A549 (cell line): ENCODE data around the gene TMEM117. TPM values are rescaled to one million over a fixed set of nuclear protein-coding genes. Genes with fewer than 3 reads are reported as not detected.
"Not testable (repeated sequence)": the region's sequence is repeated elsewhere in the genome, so short reads cannot be mapped to it uniquely, and the experiment has no call there.

Experiments used
- ATAC-seq, 2 experiments: fragments of 200-7000 bp in 1 of 2; fragments of >200 bp in 1 of 2; cut with Nextera tagmentation in 1 of 2; cut with Tn5 transposase in 1 of 2; 3 replicates each; pipeline versions ENCODE4 v1.8.0 to v1.9.1; 2018 to 2020; ENCODE audit warnings: mild to moderate bottlenecking in 1 of 2, moderate library complexity in 1 of 2
- CTCF ChIA-PET: fragments of 300-600 bp; sonication (Branson Sonifier 250); formaldehyde crosslinking; extraction: SDS; loops from one replicate; lab custom pipeline; 2021; ENCODE audit warnings: antibody characterized with exemption, inconsistent platforms; lab: Yijun Ruan, JAX
- POLR2A ChIA-PET: fragments of 350-600 bp; formaldehyde crosslinking; extraction: SDS; loops from one replicate; lab custom pipeline; 2021; ENCODE audit warnings: antibody characterized with exemption, inconsistent platforms; lab: Yijun Ruan, JAX
- DNase-seq, 2 experiments: peaks; one replicate each; pipeline versions ENCODE4 v3.0.0 to v3.0.0-alpha.2; 2011 to 2016; ENCODE audit warnings: low read depth in 1 of 2, low spot score in 1 of 2
- FAIRE-seq: peaks from 2 replicates; lab custom pipeline; 2011; peaks lifted over from hg19 to GRCh38; lab: Jason Lieb, UNC
- H3K27ac ChIP-seq, 2 experiments: fragments of >200 bp; sonication (Bioruptor Twin); formaldehyde crosslinking; 3 replicates each; pipeline ENCODE4 v1.5.1; 2016 to 2017
- H3K4me1 ChIP-seq: fragments of >200 bp; sonication (Bioruptor Twin); formaldehyde crosslinking; 3 replicates; pipeline ENCODE4 v1.6.1; 2016
- H3K4me2 ChIP-seq: fragments of >200 bp; sonication (Bioruptor Twin); formaldehyde crosslinking; 3 replicates; pipeline ENCODE4 v1.6.1; 2016
- H3K4me3 ChIP-seq: fragments of >200 bp; sonication (Bioruptor Twin); formaldehyde crosslinking; 3 replicates; pipeline ENCODE4 v1.5.1; 2016
- H3K9me3 ChIP-seq: fragments of >200 bp; sonication (Bioruptor Twin); formaldehyde crosslinking; 3 replicates; pipeline ENCODE4 v1.6.1; 2016
- BCL3 ChIP-seq: fragments of >200 bp; sonication (Bioruptor Twin); formaldehyde crosslinking; IDR thresholded peaks from 3 replicates; pipeline ENCODE4 v1.6.1; 2016
- CTCF ChIP-seq: fragments of >200 bp; sonication (Bioruptor Twin); formaldehyde crosslinking; IDR thresholded peaks from 3 replicates; pipeline ENCODE4 v1.5.1; 2016
- ELK1 ChIP-seq: fragments of 150-350 bp; IDR thresholded peaks from 2 replicates; pipeline ENCODE4 v1.6.1; 2014; ENCODE audit warnings: low read depth, mild to moderate bottlenecking, low read length
- FOSB ChIP-seq: fragments of 250-450 bp; sonication (Bioruptor Pico); IDR thresholded peaks from 2 replicates; pipeline ENCODE4 v1.5.0; 2020; ENCODE audit warnings: mild to moderate bottlenecking, moderate library complexity
- HEYL ChIP-seq: fragments of 250-450 bp; sonication (Bioruptor Pico); IDR thresholded peaks from 2 replicates; pipeline ENCODE4 v1.8.0; 2021; ENCODE audit warnings: mild to moderate bottlenecking, moderate library complexity
- HOXA7 ChIP-seq: fragments of 250-450 bp; sonication (Bioruptor Pico); IDR thresholded peaks from 2 replicates; pipeline ENCODE4 v1.5.0; 2020; ENCODE audit warnings: mild to moderate bottlenecking, moderate library complexity
- HOXB13 ChIP-seq: fragments of 250-450 bp; sonication (Bioruptor Pico); IDR thresholded peaks from 2 replicates; pipeline ENCODE4 v1.5.0; 2020; ENCODE audit warnings: low read depth, mild to moderate bottlenecking, moderate library complexity
- JUN ChIP-seq, 2 experiments: fragments of >200 bp; sonication (Bioruptor Twin); formaldehyde crosslinking; IDR thresholded peaks; 2 replicates in 1 of 2; 3 replicates in 1 of 2; pipeline ENCODE4 v1.6.1; 2016 to 2017
- JUNB ChIP-seq: fragments of >200 bp; sonication (Bioruptor Twin); formaldehyde crosslinking; IDR thresholded peaks from 2 replicates; pipeline ENCODE4 v1.6.1; 2016
- KDM1A ChIP-seq: fragments of 200-600 bp; sonication (generic); IDR thresholded peaks from 2 replicates; pipeline ENCODE4 v1.6.1; 2016; ENCODE audit warnings: low read depth, mild to moderate bottlenecking
- KDM5A ChIP-seq: fragments of 200-600 bp; sonication (generic); IDR thresholded peaks from 2 replicates; pipeline ENCODE4 v1.6.1; 2016; ENCODE audit warnings: antibody characterized with exemption, mild to moderate bottlenecking
- MYC ChIP-seq: IDR thresholded peaks from 2 replicates; pipeline ENCODE4 v1.6.1; 2012; ENCODE audit warnings: mild to moderate bottlenecking, inconsistent platforms, low read length, improper control_type of control experiment, borderline replicate concordance
- PBX3 ChIP-seq: IDR thresholded peaks from 2 replicates; pipeline ENCODE4 v1.6.1; 2012
- REST ChIP-seq: fragments of 200-600 bp; sonication (generic); IDR thresholded peaks from 2 replicates; pipeline ENCODE4 v1.6.1; 2016; ENCODE audit warnings: antibody characterized with exemption, mild to moderate bottlenecking, moderate library complexity
- SMC3 ChIP-seq: fragments of >200 bp; sonication (Bioruptor Twin); formaldehyde crosslinking; IDR thresholded peaks from 3 replicates; pipeline ENCODE4 v1.6.1; 2018; ENCODE audit warnings: inconsistent platforms
- SREBF2 ChIP-seq: fragments of 450-650 bp; IDR thresholded peaks from 2 replicates; pipeline ENCODE4 v1.6.1; 2014; ENCODE audit warnings: mild to moderate bottlenecking, moderate library complexity
- TP53 ChIP-seq: fragments of 250-450 bp; sonication (Bioruptor Pico); IDR thresholded peaks from 2 replicates; pipeline ENCODE4 v1.5.0; 2021; ENCODE audit warnings: mild to moderate bottlenecking, moderate library complexity
- ZC3H11A ChIP-seq: fragments of 450-650 bp; IDR thresholded peaks from 2 replicates; pipeline ENCODE4 v1.6.1; 2014; ENCODE audit warnings: antibody characterized with exemption, mild to moderate bottlenecking
- ZFP36 ChIP-seq: fragments of 450-650 bp; IDR thresholded peaks from 2 replicates; pipeline ENCODE4 v1.6.1; 2014; ENCODE audit warnings: borderline replicate concordance; ENCODE audit not compliant: partially characterized antibody
- WGBS: methylation state at CpG from one replicate; pipeline ENCODE4 v1.1.6; 2017; ENCODE audit errors: missing lambda C conversion rate; 5-methylcytosine and 5-hydroxymethylcytosine counted together
- polyA plus RNA-seq, 4 experiments: library from polyadenylated mRNA; depleted of rRNA in 3 of 4; stranded (reverse); fragments of >200 nt; fragmentation: RNase III in 1 of 4; extraction: RNeasy Plus Mini Kit Qiagen cat#74134 plus additional on column Dnase treatment in 1 of 4; gene quantifications; 2 replicates in 3 of 4; 3 replicates in 1 of 4; pipeline ENCODE4 v1.2.3, GENCODE V29; 2011 to 2017

The TMEM117 gene
- polyA plus RNA-seq, 2 of the 4 experiments (the other 2 are of a cell fraction) = 2.1 to 4.6 TPM

- FAIRE-seq (no peak), DNase-seq (no peak), ATAC-seq (no peak)
- H3K4me1 ChIP-seq = no peaks in the 10 kb centered on the region
- ChIA-PET CTCF (no interaction called here), POLR2A (no interaction called here)
- WGBS = 45% methylated on average over 5 of the region's 5 CpGs
- no peak for TF ChIP-seq HOXA7 (CRISPR knock-in tag)
- H3K4me3 ChIP-seq = no peak overlapping the region
- H3K27ac ChIP-seq = no peak overlapping the region
- no peak overlapping the region for H3K4me2 ChIP-seq
- H3K9me3 ChIP-seq = no peaks in the 10 kb centered on the region
Observed at GRCh38 chr12:44034906-44035305, 199.0 kb downstream of the TMEM117 start.

- WGBS = 67% methylated on average over 3 of the region's 7 CpGs
- ChIA-PET CTCF (no interaction called here), POLR2A (no interaction called here)
- FAIRE-seq (no peak), DNase-seq (no peak), ATAC-seq (no peak)
- Histone ChIP-seq H3K9me3 (no peaks in the 10 kb centered on the region), H3K4me1 (no peaks in the 10 kb centered on the region), H3K4me3 (no peak overlapping the region), H3K27ac (no peak overlapping the region), H3K4me2 (no peak overlapping the region)
- TF ChIP-seq REST (no peak), MYC (no peak), BCL3 (no peak), PBX3 (no peak), ELK1 (no peak), HEYL (CRISPR knock-in tag) (no peak), HOXB13 (no peak)
Observed at GRCh38 chr12:44036875-44037443, 201.1 kb downstream of the TMEM117 start.

- CTCF ChIA-PET = interaction anchor here (0.6 to 1.1 kb wide), 2 partner anchors 25 to 876 kb away, joined by 3 read pairs; no protein-coding TSS in a partner anchor
- Histone ChIP-seq H3K4me2 (no peak overlapping the region), H3K27ac (no peak overlapping the region), H3K4me3 (no peak overlapping the region)
- POLR2A ChIA-PET = no interaction called here
- no peak for DNase-seq
- WGBS = 56% methylated on average over 5 of the region's 5 CpGs
- no peak for FAIRE-seq
- no peak for TF ChIP-seq JUNB
- TF ChIP-seq HOXA7 (CRISPR knock-in tag) = no peak
- no peak for TF ChIP-seq KDM5A
- no peak for TF ChIP-seq SREBF2
- TF ChIP-seq TP53 (CRISPR knock-in tag) = no peak
- TF ChIP-seq HEYL (CRISPR knock-in tag) = no peak
- no peak for TF ChIP-seq FOSB (CRISPR knock-in tag)
- no peak for TF ChIP-seq KDM1A
- TF ChIP-seq ELK1 = no peak
- no peak for TF ChIP-seq CTCF
- TF ChIP-seq ZFP36 = no peak
- no peak for TF ChIP-seq ZC3H11A
- no peak for TF ChIP-seq JUN (IDR thresholded peaks at IDR 0.05)
- no peak for TF ChIP-seq SMC3
- TF ChIP-seq, all 56 proteins: peak for 0
- Histone ChIP-seq H3K9me3 (no peaks in the 10 kb centered on the region), H3K4me1 (no peaks in the 10 kb centered on the region)
- ATAC-seq = no peak
Observed at GRCh38 chr12:44038411-44038810, 202.5 kb downstream of the TMEM117 start.

- H3K4me1 ChIP-seq, H3K4me2 ChIP-seq, FAIRE-seq, H3K9me3 ChIP-seq, H3K27ac ChIP-seq, CTCF ChIA-PET, DNase-seq, ATAC-seq, POLR2A ChIA-PET, H3K4me3 ChIP-seq: not testable (repeated sequence)
- WGBS = 7% methylated on average over 2 of the region's 2 CpGs
Observed at GRCh38 chr12:44044491-44044890, 208.6 kb downstream of the TMEM117 start.
